ENCODE data around the gene MRPL48.
"Not testable (repeated sequence)": the region's sequence is repeated elsewhere in the genome, so short reads cannot be mapped to it uniquely, and the experiment has no call there.

The MRPL48 gene

GRCh38 chr11:73753938-73754337 is 33.7 kb upstream of the MRPL48 start:
- Histone ChIP-seq H3K4me3 (ENCODE audit: low read length) (no peak overlapping the region), H3K9me3 (ENCODE audit: control insufficient read depth, insufficient read depth, low read length) (no peaks in the 10 kb centered on the region), H3K27me3 (ENCODE audit: control insufficient read depth, insufficient read depth, low read length) (no peaks in the 10 kb centered on the region), H3K27ac (ENCODE audit: low read length) (no peak overlapping the region), H3K4me1 (ENCODE audit: control insufficient read depth, insufficient read depth, low read length) (no peaks in the 10 kb centered on the region), H3K36me3 (ENCODE audit: control insufficient read depth, insufficient read depth, low read length) (no peaks in the 10 kb centered on the region)
- no CpG with 5 or more reads among the region's 1 CpG for WGBS (ENCODE audit: insufficient coverage, insufficient read length)
- DNase-seq (ENCODE audit: low read depth, low spot score): no peak

GRCh38 chr11:73755670-73756069 is 32.0 kb upstream of the MRPL48 start:
- Histone ChIP-seq H3K9me3 (ENCODE audit: control insufficient read depth, insufficient read depth, low read length) (no peaks in the 10 kb centered on the region), H3K4me1 (ENCODE audit: control insufficient read depth, insufficient read depth, low read length) (no peaks in the 10 kb centered on the region), H3K27me3 (ENCODE audit: control insufficient read depth, insufficient read depth, low read length) (no peaks in the 10 kb centered on the region), H3K27ac (ENCODE audit: low read length) (no peak overlapping the region), H3K36me3 (ENCODE audit: control insufficient read depth, insufficient read depth, low read length) (no peaks in the 10 kb centered on the region), H3K4me3 (ENCODE audit: low read length) (no peak overlapping the region)
- no peak for DNase-seq (ENCODE audit: low read depth, low spot score)

DNA sequence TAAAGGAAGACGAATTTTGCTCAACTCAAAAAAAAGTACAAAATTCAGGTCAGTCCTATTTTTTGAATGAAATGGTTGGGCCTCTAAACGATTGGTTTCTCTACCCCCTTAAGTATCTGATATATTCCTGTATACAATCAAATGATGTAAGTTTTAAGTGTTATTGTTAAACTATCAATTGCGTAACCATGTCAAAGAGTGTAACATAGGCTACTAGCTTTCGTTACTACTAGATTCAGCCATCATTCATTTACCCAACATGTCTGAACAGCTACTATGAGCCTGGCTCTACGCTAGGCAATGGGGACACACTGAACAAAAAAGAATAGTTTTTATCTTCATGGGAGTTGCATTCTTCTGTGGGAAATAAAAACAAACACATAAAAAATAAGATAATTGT is 30.1 kb upstream of the MRPL48 start:
- H3K4me3 ChIP-seq (ENCODE audit: low read length): no peak overlapping the region
- no peaks in the 10 kb centered on the region for H3K9me3 ChIP-seq (ENCODE audit: control insufficient read depth, insufficient read depth, low read length)
- no peak overlapping the region for H3K27ac ChIP-seq (ENCODE audit: low read length)
- no peak for DNase-seq (ENCODE audit: low read depth, low spot score)
- no peaks in the 10 kb centered on the region for H3K4me1 ChIP-seq (ENCODE audit: control insufficient read depth, insufficient read depth, low read length)
- H3K36me3 ChIP-seq (ENCODE audit: control insufficient read depth, insufficient read depth, low read length): no peaks in the 10 kb centered on the region
- no CpG with 5 or more reads among the region's 5 CpGs for WGBS (ENCODE audit: insufficient coverage, insufficient read length)
- no peaks in the 10 kb centered on the region for H3K27me3 ChIP-seq (ENCODE audit: control insufficient read depth, insufficient read depth, low read length)

DNA sequence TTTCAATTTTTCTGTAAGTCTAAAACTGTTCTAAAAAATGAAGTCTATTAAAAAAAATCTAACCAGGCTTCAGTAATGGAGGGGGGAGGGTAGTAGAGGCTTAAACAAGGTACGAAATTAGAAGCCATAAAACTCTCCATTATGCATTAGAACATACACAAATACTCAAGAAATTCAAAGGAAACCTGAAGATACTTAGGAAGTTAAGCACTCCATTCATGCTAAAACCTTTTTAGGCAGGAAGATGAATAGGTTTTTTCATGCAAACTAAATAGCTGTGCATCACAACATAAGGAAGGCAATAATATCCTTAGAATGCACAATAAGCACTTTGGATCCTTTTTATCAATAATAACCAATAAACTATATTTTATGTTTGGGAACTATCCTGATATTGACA is 29.2 kb upstream of the MRPL48 start:
- no CpG with 5 or more reads among the region's 1 CpG for WGBS (ENCODE audit: insufficient coverage, insufficient read length)
- no peak overlapping the region for H3K27ac ChIP-seq (ENCODE audit: low read length)
- no peaks in the 10 kb centered on the region for H3K27me3 ChIP-seq (ENCODE audit: control insufficient read depth, insufficient read depth, low read length)
- H3K4me3 ChIP-seq (ENCODE audit: low read length): no peak overlapping the region
- no peaks in the 10 kb centered on the region for H3K4me1 ChIP-seq (ENCODE audit: control insufficient read depth, insufficient read depth, low read length)
- H3K9me3 ChIP-seq (ENCODE audit: control insufficient read depth, insufficient read depth, low read length): no peaks in the 10 kb centered on the region
- no peak for DNase-seq (ENCODE audit: low read depth, low spot score)
- no peaks in the 10 kb centered on the region for H3K36me3 ChIP-seq (ENCODE audit: control insufficient read depth, insufficient read depth, low read length)

- no peaks in the 10 kb centered on the region for H3K27me3 ChIP-seq (ENCODE audit: control insufficient read depth, insufficient read depth, low read length)
- no CpG with 5 or more reads among the region's 8 CpGs for WGBS (ENCODE audit: insufficient coverage, insufficient read length)
- no peaks in the 10 kb centered on the region for H3K9me3 ChIP-seq (ENCODE audit: control insufficient read depth, insufficient read depth, low read length)
- H3K36me3 ChIP-seq (ENCODE audit: control insufficient read depth, insufficient read depth, low read length): no peaks in the 10 kb centered on the region
- H3K4me1 ChIP-seq (ENCODE audit: control insufficient read depth, insufficient read depth, low read length): no peaks in the 10 kb centered on the region
- no peak for DNase-seq (ENCODE audit: low read depth, low spot score)
- no peak overlapping the region for H3K27ac ChIP-seq (ENCODE audit: low read length)
- H3K4me3 ChIP-seq (ENCODE audit: low read length): peak overlapping the region; percentile 94
Measured at GRCh38 chr11:73759610-73760134, 28.0 kb upstream of the MRPL48 start.

DNA sequence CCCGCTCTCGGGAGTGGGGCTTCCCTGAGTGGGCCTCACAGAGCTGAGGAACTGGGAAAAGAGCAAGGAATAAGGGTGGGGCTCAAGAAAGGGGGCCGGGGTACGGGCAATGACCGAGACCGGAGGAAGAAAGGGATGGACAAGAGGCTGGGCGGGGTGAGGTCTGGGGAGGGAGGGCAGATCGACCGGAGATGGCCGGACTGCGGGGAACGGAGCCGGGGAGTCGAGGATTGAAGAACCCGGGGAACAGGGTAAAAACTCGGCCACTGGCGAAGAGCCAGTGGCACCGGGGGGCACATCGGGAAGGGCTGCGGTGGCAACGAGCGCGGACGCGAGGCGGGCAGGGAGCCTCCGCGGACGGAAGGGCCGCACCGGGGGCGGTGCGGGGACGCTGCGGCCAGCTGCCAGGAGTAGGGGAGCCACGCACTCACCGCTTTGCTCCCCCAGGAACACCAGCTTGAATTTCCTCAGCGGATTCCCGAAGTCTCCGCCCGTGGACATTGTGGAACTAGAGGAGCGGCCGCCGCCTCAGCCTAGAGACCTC is 27.5 kb upstream of the MRPL48 start:
- H3K4me3 ChIP-seq (ENCODE audit: low read length): peak overlapping the region; percentile 94
- H3K4me1 ChIP-seq (ENCODE audit: control insufficient read depth, insufficient read depth, low read length): no peaks in the 10 kb centered on the region
- no peak for DNase-seq (ENCODE audit: low read depth, low spot score)
- no peaks in the 10 kb centered on the region for H3K27me3 ChIP-seq (ENCODE audit: control insufficient read depth, insufficient read depth, low read length)
- H3K9me3 ChIP-seq (ENCODE audit: control insufficient read depth, insufficient read depth, low read length): no peaks in the 10 kb centered on the region
- no CpG with 5 or more reads among the region's 44 CpGs for WGBS (ENCODE audit: insufficient coverage, insufficient read length)
- H3K27ac ChIP-seq (ENCODE audit: low read length): no peak overlapping the region
- no peaks in the 10 kb centered on the region for H3K36me3 ChIP-seq (ENCODE audit: control insufficient read depth, insufficient read depth, low read length)

DNA sequence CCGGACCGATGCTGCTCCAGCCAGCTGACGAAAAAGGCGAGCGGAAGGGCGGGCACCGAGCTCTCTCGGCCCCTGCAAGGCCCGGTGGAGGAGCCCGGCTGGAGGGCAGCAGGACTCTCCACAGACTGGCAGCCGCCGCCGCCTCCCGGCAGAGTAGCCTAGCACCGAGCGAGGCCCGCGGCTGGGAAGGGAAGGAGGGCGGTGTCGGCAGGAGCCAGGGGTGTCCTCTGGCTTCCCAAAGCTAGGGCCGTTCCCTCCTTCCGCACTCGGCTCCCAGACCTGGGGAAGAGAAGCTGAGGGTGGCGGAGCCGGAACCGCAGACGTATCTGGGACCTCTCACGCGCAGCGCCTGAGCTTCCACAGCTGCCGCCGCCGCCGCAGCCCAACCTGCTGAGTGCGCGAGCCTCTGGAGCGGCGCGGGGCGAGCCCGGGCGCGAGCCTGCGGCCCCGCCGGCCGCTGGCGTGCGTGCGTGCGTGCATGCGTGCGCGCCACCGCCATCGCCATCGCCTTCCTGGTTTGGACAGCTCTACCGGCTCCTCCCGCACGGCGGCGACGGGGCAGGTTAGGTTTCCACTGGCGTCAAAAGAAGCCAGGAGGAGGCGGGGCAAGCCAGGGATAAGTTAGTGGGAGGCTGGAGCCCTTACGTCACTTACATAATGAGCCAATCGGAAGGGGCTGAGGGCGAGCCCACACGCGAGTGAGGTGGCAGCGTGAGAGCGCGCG is 26.8 kb upstream of the MRPL48 start, which contains the start of gene RAB6A:
RAB6A (minus strand) TSS at position 396 of the 724 bp plus-strand sequence. CDS start 439 bp downstream, outside the sequence.
- Histone ChIP-seq H3K27me3 (ENCODE audit: control insufficient read depth, insufficient read depth, low read length) (no peaks in the 10 kb centered on the region), H3K4me1 (ENCODE audit: control insufficient read depth, insufficient read depth, low read length) (no peaks in the 10 kb centered on the region), H3K27ac (ENCODE audit: low read length) (no peak within 1 kb of the TSS), H3K36me3 (ENCODE audit: control insufficient read depth, insufficient read depth, low read length) (no peaks in the 10 kb centered on the region), H3K4me3 (ENCODE audit: low read length) (peak within 1 kb of the TSS; percentile 94), H3K9me3 (ENCODE audit: control insufficient read depth, insufficient read depth, low read length) (no peaks in the 10 kb centered on the region)
- peak; percentile 98 for DNase-seq (ENCODE audit: low read depth, low spot score)
- no CpG with 5 or more reads among the region's 74 CpGs for WGBS (ENCODE audit: insufficient coverage, insufficient read length)

DNA sequence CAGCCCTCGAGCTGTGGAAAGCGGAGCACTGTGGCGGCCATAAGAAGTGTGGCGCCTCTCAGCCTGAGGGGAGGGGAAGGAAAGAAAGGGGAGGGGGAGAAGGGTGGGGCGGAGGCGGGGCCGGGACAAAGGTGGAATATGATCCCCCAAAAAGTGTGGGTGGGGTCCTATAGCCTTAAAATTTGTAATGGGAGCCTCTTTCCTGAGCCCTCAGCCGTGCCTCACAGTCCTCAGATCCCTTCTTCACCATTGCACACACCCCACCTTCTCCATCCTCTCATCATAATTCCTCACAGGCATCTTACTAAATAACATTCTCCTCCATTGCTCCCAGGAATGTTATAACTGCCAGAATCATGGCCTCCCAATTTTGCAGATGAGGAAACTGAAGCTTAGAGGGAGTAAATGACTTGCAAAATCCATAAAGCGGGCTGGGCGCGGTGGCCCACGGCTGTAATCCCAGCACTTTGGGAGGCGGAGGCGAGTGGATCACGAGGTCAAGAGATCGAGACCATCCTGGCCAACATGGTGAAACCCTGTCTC is 26.2 kb upstream of the MRPL48 start:
- H3K27ac ChIP-seq (ENCODE audit: low read length): no peak overlapping the region
- DNase-seq (ENCODE audit: low read depth, low spot score): no peak
- H3K9me3 ChIP-seq (ENCODE audit: control insufficient read depth, insufficient read depth, low read length): no peaks in the 10 kb centered on the region
- no peaks in the 10 kb centered on the region for H3K27me3 ChIP-seq (ENCODE audit: control insufficient read depth, insufficient read depth, low read length)
- no CpG with 5 or more reads among the region's 16 CpGs for WGBS (ENCODE audit: insufficient coverage, insufficient read length)
- H3K36me3 ChIP-seq (ENCODE audit: control insufficient read depth, insufficient read depth, low read length): no peaks in the 10 kb centered on the region
- no peaks in the 10 kb centered on the region for H3K4me1 ChIP-seq (ENCODE audit: control insufficient read depth, insufficient read depth, low read length)
- peak overlapping the region; percentile 8; the same call in 1 of the 2 replicates for H3K4me3 ChIP-seq (ENCODE audit: low read length)

- Histone ChIP-seq H3K4me1 (ENCODE audit: control insufficient read depth, insufficient read depth, low read length) (no peaks in the 10 kb centered on the region), H3K27ac (ENCODE audit: low read length) (no peak overlapping the region), H3K36me3 (ENCODE audit: control insufficient read depth, insufficient read depth, low read length) (no peaks in the 10 kb centered on the region), H3K4me3 (ENCODE audit: low read length) (no peak overlapping the region), H3K9me3 (ENCODE audit: control insufficient read depth, insufficient read depth, low read length) (no peaks in the 10 kb centered on the region), H3K27me3 (ENCODE audit: control insufficient read depth, insufficient read depth, low read length) (no peaks in the 10 kb centered on the region)
- DNase-seq (ENCODE audit: low read depth, low spot score): no peak
Measured at GRCh38 chr11:73762732-73763131, 24.9 kb upstream of the MRPL48 start.

DNA sequence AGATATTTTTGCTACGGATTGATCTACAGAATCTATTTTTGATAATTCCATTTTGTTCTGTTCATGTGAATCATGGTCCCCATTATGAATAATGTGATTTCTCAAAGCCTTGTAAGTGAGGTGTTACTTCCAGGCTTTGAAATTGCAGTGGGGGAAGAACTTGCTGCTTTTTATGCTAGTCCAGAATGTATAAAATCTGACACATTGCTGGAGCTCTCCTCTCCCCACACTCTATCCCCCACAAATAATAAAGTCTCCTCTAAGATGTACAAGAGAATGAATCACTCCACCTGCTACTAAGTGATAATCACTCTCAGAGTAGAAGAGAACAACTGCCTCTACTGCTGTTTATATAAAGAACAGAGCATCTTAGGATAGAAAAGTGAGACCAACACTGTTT is 20.9 kb upstream of the MRPL48 start:
- no peaks in the 10 kb centered on the region for H3K36me3 ChIP-seq (ENCODE audit: control insufficient read depth, insufficient read depth, low read length)
- H3K4me1 ChIP-seq (ENCODE audit: control insufficient read depth, insufficient read depth, low read length): no peaks in the 10 kb centered on the region
- no peak overlapping the region for H3K27ac ChIP-seq (ENCODE audit: low read length)
- no peaks in the 10 kb centered on the region for H3K27me3 ChIP-seq (ENCODE audit: control insufficient read depth, insufficient read depth, low read length)
- no CpG with 5 or more reads among the region's 1 CpG for WGBS (ENCODE audit: insufficient coverage, insufficient read length)
- DNase-seq (ENCODE audit: low read depth, low spot score): no peak
- no peak overlapping the region for H3K4me3 ChIP-seq (ENCODE audit: low read length)
- H3K9me3 ChIP-seq (ENCODE audit: control insufficient read depth, insufficient read depth, low read length): no peaks in the 10 kb centered on the region

DNA sequence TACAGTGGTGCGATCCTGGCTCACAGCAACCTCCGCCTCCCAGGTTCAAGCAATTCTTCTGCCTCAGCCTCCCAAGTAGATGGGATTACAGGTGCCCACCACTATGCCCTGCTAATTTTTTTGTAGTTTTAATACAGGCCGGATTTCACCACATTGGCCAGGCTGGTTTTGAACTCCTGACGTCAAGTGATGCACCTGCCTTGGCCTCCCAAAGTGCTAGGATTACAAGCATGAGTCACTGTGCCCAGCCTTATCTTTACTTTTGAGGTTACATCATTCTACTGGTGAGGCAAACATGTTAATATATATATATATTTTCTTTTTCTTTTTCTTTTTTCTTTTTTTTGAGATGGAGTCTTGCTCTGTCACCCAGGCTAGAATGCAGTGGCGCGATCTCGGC is 16.9 kb upstream of the MRPL48 start:
- not testable (repeated sequence) for H3K9me3 ChIP-seq (ENCODE audit: control insufficient read depth, insufficient read depth, low read length); H3K27me3 ChIP-seq (ENCODE audit: control insufficient read depth, insufficient read depth, low read length); H3K4me1 ChIP-seq (ENCODE audit: control insufficient read depth, insufficient read depth, low read length); H3K4me3 ChIP-seq (ENCODE audit: low read length); H3K27ac ChIP-seq (ENCODE audit: low read length); DNase-seq (ENCODE audit: low read depth, low spot score); H3K36me3 ChIP-seq (ENCODE audit: control insufficient read depth, insufficient read depth, low read length)
- WGBS (ENCODE audit: insufficient coverage, insufficient read length): no CpG with 5 or more reads among the region's 7 CpGs

Measured in iPS DF 6.9 (cell line).